Limb (tissue), 2 donors: ENCODE data around the gene CRX.
"Not testable (repeated sequence)": the region's sequence is repeated elsewhere in the genome, so short reads cannot be mapped to it uniquely, and the experiment has no call there.

Source experiments
- DNase-seq, 2 donors: peaks; one replicate each; pipeline ENCODE4 v3.0.0-alpha.2; 2016; ENCODE audit errors: extremely low spot score in 2 of 2

Gene CRX

GRCh38 chr19:47859838-47860237 lies 38.1 kb downstream of the CRX start:
- DNase-seq, result not testable (repeated sequence)

- no peak for DNase-seq
Observed at GRCh38 chr19:47860602-47861297, 39.0 kb downstream of the CRX start.

GRCh38 chr19:47861630-47862029 lies 39.9 kb downstream of the CRX start:
- DNase-seq, result no peak

GRCh38 chr19:47863514-47863936 lies 41.8 kb downstream of the CRX start:
- DNase-seq, result peak; percentile 79 to 92

- no peak for DNase-seq
Observed at GRCh38 chr19:47865166-47865565, 43.4 kb downstream of the CRX start.

GRCh38 chr19:47878906-47879305 lies 57.2 kb downstream of the CRX start:
- DNase-seq, result no peak

- DNase-seq, result not testable (repeated sequence)
Observed at GRCh38 chr19:47879385-47879784, 57.6 kb downstream of the CRX start.

GRCh38 chr19:47881757-47882156 lies 60.0 kb downstream of the CRX start:
- no peak for DNase-seq

- DNase-seq, result no peak
Observed at GRCh38 chr19:47882890-47883289, 61.2 kb downstream of the CRX start.

- DNase-seq, result no peak
Observed at GRCh38 chr19:47885067-47885463, 63.3 kb downstream of the CRX start.

GRCh38 chr19:47886010-47886559 lies 64.3 kb downstream of the CRX start, which contains the start of gene SULT2A1:
SULT2A1 (minus strand) TSS chr19:47886315; CDS start chr19:47886257, 58 bp downstream.
- DNase-seq, result no peak

- DNase-seq, result no peak
Observed at GRCh38 chr19:47890865-47891621, 69.3 kb downstream of the CRX start.

- DNase-seq, result no peak
Observed at GRCh38 chr19:47891622-47891922, 69.8 kb downstream of the CRX start.

GRCh38 chr19:47891923-47892666 lies 70.4 kb downstream of the CRX start:
- DNase-seq, result no peak
